Fibroblast of the aortic adventitia (primary cell): ENCODE measurements around the gene NINL. TPM values are rescaled to one million over a fixed set of nuclear protein-coding genes. Genes with fewer than 3 reads are reported as not detected.
A peak's percentile ranks its signal among the peaks of the same experiment; 100 is the strongest.
"Not testable (repeated sequence)": the region's sequence is repeated elsewhere in the genome, so short reads cannot be mapped to it uniquely, and the experiment has no call there.

Source experiments
- DNase-seq: peaks from one replicate; pipeline ENCODE4 v3.0.0-alpha.2; 2010; ENCODE audit warnings: low read depth
- H3K4me3 ChIP-seq: 2 replicates; pipeline ENCODE4 v1.5.1; 2011; ENCODE audit warnings: low read depth, mild to moderate bottlenecking, control low read depth, low read length, moderate library complexity
- CTCF ChIP-seq: IDR thresholded peaks from 2 replicates; pipeline ENCODE4 v1.5.1; 2011; ENCODE audit warnings: mild to moderate bottlenecking, low read length, control low read depth, inconsistent platforms; ENCODE audit not compliant: insufficient read depth
- total RNA-seq: library from RNA; depleted of rRNA; stranded (reverse); fragments of >200 nt; gene quantifications from 2 replicates; pipeline ENCODE4 v1.2.3, GENCODE V29; 2012; ENCODE audit warnings: low replicate concordance

Gene NINL
- total RNA-seq, 1 donor, result 6.5 TPM

- no peak for TF ChIP-seq CTCF
- no peak for DNase-seq
- H3K4me3 ChIP-seq, result no peak overlapping the region
Measured at GRCh38 chr20:25567286-25567685, 18.0 kb downstream of the NINL start.

- TF ChIP-seq CTCF, result no peak
- no peak for DNase-seq
- no peak overlapping the region for H3K4me3 ChIP-seq
Measured at GRCh38 chr20:25566821-25567220, 18.5 kb downstream of the NINL start.

GRCh38 chr20:25565578-25566157 lies 19.7 kb downstream of the NINL start:
- no peak for TF ChIP-seq CTCF
- peak; percentile 21 for DNase-seq
- H3K4me3 ChIP-seq, result no peak overlapping the region

GRCh38 chr20:25563876-25564275 lies 21.5 kb downstream of the NINL start:
- no peak for DNase-seq
- TF ChIP-seq CTCF, result no peak
- H3K4me3 ChIP-seq, result no peak overlapping the region

GRCh38 chr20:25563362-25563761 lies 22.0 kb downstream of the NINL start:
- DNase-seq, result no peak
- H3K4me3 ChIP-seq, result no peak overlapping the region
- TF ChIP-seq CTCF, result no peak

GRCh38 chr20:25561771-25562170 lies 23.6 kb downstream of the NINL start:
- not testable (repeated sequence) for DNase-seq, H3K4me3 ChIP-seq

- H3K4me3 ChIP-seq, result no peak overlapping the region
- TF ChIP-seq CTCF, result no peak
- DNase-seq, result peak; percentile 58
Measured at GRCh38 chr20:25553819-25554296, 31.5 kb downstream of the NINL start.
